Measurements from ENCODE around the gene FOXP1.

DNA sequence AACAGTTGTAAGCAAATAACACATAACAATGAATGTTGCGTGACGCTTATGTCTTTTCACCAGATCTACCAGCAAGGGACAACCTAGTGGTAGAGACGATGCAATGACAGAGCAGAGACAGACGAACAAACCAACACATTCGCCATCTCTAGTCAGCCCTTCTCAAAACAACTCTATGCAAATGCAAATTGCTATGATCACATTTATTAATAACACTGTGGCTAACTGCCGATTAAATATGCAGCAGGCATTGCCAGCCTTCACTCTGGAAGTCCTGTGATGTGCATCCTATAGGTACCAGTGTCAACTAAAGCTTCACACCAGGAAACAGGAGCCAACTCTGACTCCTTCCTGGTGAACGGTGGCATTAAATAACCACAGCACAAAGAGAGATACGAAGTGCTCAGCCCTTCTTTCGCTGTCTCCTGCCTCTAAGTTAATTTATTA lies 94.2 kb downstream of the FOXP1 start:
- TF ChIP-seq, protein P1, sequence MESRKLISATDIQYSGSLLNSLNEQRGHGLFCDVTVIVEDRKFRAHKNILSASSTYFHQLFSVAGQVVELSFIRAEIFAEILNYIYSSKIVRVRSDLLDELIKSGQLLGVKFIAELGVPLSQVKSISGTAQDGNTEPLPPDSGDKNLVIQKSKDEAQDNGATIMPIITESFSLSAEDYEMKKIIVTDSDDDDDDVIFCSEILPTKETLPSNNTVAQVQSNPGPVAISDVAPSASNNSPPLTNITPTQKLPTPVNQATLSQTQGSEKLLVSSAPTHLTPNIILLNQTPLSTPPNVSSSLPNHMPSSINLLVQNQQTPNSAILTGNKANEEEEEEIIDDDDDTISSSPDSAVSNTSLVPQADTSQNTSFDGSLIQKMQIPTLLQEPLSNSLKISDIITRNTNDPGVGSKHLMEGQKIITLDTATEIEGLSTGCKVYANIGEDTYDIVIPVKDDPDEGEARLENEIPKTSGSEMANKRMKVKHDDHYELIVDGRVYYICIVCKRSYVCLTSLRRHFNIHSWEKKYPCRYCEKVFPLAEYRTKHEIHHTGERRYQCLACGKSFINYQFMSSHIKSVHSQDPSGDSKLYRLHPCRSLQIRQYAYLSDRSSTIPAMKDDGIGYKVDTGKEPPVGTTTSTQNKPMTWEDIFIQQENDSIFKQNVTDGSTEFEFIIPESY (IDR thresholded peaks at IDR 0.05) = no peak
- TF ChIP-seq, protein P2, sequence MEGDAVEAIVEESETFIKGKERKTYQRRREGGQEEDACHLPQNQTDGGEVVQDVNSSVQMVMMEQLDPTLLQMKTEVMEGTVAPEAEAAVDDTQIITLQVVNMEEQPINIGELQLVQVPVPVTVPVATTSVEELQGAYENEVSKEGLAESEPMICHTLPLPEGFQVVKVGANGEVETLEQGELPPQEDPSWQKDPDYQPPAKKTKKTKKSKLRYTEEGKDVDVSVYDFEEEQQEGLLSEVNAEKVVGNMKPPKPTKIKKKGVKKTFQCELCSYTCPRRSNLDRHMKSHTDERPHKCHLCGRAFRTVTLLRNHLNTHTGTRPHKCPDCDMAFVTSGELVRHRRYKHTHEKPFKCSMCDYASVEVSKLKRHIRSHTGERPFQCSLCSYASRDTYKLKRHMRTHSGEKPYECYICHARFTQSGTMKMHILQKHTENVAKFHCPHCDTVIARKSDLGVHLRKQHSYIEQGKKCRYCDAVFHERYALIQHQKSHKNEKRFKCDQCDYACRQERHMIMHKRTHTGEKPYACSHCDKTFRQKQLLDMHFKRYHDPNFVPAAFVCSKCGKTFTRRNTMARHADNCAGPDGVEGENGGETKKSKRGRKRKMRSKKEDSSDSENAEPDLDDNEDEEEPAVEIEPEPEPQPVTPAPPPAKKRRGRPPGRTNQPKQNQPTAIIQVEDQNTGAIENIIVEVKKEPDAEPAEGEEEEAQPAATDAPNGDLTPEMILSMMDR (IDR thresholded peaks at IDR 0.05; ENCODE audit: low read depth, low read length, missing input control) = no peak
- TF ChIP-seq, protein P3, sequence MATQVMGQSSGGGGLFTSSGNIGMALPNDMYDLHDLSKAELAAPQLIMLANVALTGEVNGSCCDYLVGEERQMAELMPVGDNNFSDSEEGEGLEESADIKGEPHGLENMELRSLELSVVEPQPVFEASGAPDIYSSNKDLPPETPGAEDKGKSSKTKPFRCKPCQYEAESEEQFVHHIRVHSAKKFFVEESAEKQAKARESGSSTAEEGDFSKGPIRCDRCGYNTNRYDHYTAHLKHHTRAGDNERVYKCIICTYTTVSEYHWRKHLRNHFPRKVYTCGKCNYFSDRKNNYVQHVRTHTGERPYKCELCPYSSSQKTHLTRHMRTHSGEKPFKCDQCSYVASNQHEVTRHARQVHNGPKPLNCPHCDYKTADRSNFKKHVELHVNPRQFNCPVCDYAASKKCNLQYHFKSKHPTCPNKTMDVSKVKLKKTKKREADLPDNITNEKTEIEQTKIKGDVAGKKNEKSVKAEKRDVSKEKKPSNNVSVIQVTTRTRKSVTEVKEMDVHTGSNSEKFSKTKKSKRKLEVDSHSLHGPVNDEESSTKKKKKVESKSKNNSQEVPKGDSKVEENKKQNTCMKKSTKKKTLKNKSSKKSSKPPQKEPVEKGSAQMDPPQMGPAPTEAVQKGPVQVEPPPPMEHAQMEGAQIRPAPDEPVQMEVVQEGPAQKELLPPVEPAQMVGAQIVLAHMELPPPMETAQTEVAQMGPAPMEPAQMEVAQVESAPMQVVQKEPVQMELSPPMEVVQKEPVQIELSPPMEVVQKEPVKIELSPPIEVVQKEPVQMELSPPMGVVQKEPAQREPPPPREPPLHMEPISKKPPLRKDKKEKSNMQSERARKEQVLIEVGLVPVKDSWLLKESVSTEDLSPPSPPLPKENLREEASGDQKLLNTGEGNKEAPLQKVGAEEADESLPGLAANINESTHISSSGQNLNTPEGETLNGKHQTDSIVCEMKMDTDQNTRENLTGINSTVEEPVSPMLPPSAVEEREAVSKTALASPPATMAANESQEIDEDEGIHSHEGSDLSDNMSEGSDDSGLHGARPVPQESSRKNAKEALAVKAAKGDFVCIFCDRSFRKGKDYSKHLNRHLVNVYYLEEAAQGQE (IDR thresholded peaks at IDR 0.05) = no peak
- TF ChIP-seq, protein P4, sequence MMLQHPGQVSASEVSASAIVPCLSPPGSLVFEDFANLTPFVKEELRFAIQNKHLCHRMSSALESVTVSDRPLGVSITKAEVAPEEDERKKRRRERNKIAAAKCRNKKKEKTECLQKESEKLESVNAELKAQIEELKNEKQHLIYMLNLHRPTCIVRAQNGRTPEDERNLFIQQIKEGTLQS (IDR thresholded peaks at IDR 0.05) = no peak
- TF ChIP-seq YY1 (IDR thresholded peaks at IDR 0.05) (no peak), NR2F2 (IDR thresholded peaks at IDR 0.05) (no peak)
